SK-N-SH (cell line): ENCODE data around the gene ZNF622. TPM values are rescaled to one million over a fixed set of nuclear protein-coding genes. Genes with fewer than 3 reads are reported as not detected.

Source experiments
- CTCF ChIA-PET: fragments of 300-600, 350-600 bp; formaldehyde crosslinking; extraction: SDS; loops from one replicate; lab custom pipeline; 2021; lab: Yijun Ruan, JAX
- POLR2A ChIA-PET: fragments of 350-600 bp; sonication (Branson Sonifier 250); formaldehyde crosslinking; extraction: SDS; loops from one replicate; lab custom pipeline; 2020; ENCODE audit warnings: antibody characterized with exemption, inconsistent platforms; lab: Yijun Ruan, JAX
- DNase-seq: peaks from one replicate; pipeline ENCODE4 v3.0.0; 2012
- H2AFZ ChIP-seq: fragments of 200-600 bp; sonication (generic); 2 replicates; pipeline ENCODE4 v1.8.1; 2016; ENCODE audit warnings: antibody characterized with exemption, mild to moderate bottlenecking, low read depth
- H3F3A ChIP-seq: fragments of 200-600 bp; sonication (generic); replicated peaks from 2 replicates; pipeline ENCODE3; 2016; ENCODE audit warnings: antibody characterized with exemption, mild to moderate bottlenecking; ENCODE audit not compliant: insufficient read depth
- H3K27ac ChIP-seq, 2 experiments: fragments of 200-500 bp in 1 of 2; fragments of 200-600 bp in 1 of 2; sonication (Bioruptor generic) in 1 of 2; sonication (generic), shearing (Covaris generic) in 1 of 2; 2 replicates each; pipeline versions ENCODE4 v1.5.1 to v1.6.1; 2014 to 2016; ENCODE audit warnings: low read depth in 2 of 2, inconsistent platforms in 1 of 2, low read length in 1 of 2, mild to moderate bottlenecking in 1 of 2, mixed read lengths in 1 of 2
- H3K27me3 ChIP-seq: fragments of 200-600 bp; sonication (generic), shearing (Covaris generic); 2 replicates; pipeline ENCODE4 v1.6.1; 2016; ENCODE audit warnings: mixed run types; ENCODE audit not compliant: insufficient read depth
- H3K36me3 ChIP-seq, 2 experiments: fragments of 200-500 bp in 1 of 2; fragments of 200-600 bp in 1 of 2; sonication (Bioruptor generic) in 1 of 2; sonication (generic) in 1 of 2; replicated peaks in 1 of 2; 2 replicates each; pipeline versions ENCODE3 to v1.5.1; 2014 to 2016; ENCODE audit warnings: low read length in 1 of 2, mild to moderate bottlenecking in 1 of 2; ENCODE audit not compliant: insufficient read depth in 2 of 2, control insufficient read depth in 1 of 2
- H3K4me1 ChIP-seq, 2 experiments: fragments of 200-500 bp in 1 of 2; fragments of 200-600 bp in 1 of 2; sonication (Bioruptor generic) in 1 of 2; sonication (generic), shearing (Covaris generic) in 1 of 2; 2 replicates each; pipeline versions ENCODE4 v1.5.1 to v1.6.1; 2014 to 2016; ENCODE audit warnings: low read depth in 1 of 2, low read length in 1 of 2, mixed run types in 1 of 2; ENCODE audit not compliant: insufficient read depth in 2 of 2, control insufficient read depth in 1 of 2
- H3K4me2 ChIP-seq: fragments of 200-600 bp; sonication (generic), shearing (Covaris generic); 2 replicates; pipeline ENCODE4 v1.6.1; 2017; ENCODE audit warnings: mixed run types
- H3K4me3 ChIP-seq, 2 experiments: fragments of 200-500 bp in 1 of 2; fragments of 200-600 bp in 1 of 2; sonication (Bioruptor generic) in 1 of 2; sonication (generic), shearing (Covaris generic) in 1 of 2; 2 replicates each; pipeline versions ENCODE4 v1.5.1 to v1.8.1; 2014 to 2016; ENCODE audit warnings: low read depth in 2 of 2, inconsistent platforms in 1 of 2, low read length in 1 of 2, mild to moderate bottlenecking in 1 of 2, mixed read lengths in 1 of 2, moderate library complexity in 1 of 2
- H3K79me2 ChIP-seq: fragments of 200-600 bp; sonication (generic); 2 replicates; pipeline ENCODE4 v1.8.1; 2017; ENCODE audit warnings: mild to moderate bottlenecking; ENCODE audit not compliant: insufficient read depth
- H3K9ac ChIP-seq: fragments of 200-600 bp; sonication (generic); 2 replicates; pipeline ENCODE4 v1.6.1; 2017; ENCODE audit warnings: mixed run types
- H3K9me2 ChIP-seq: fragments of 200-600 bp; sonication (generic); 2 replicates; pipeline ENCODE4 v1.6.1; 2017; ENCODE audit warnings: mixed run types
- H3K9me3 ChIP-seq: fragments of 200-600 bp; sonication (generic); 2 replicates; pipeline ENCODE4 v1.6.1; 2017; ENCODE audit warnings: mixed run types, mild to moderate bottlenecking, moderate library complexity
- H4K20me1 ChIP-seq: fragments of 200-600 bp; sonication (generic); 2 replicates; pipeline ENCODE4 v1.6.1; 2017; ENCODE audit warnings: mild to moderate bottlenecking, mixed run types; ENCODE audit not compliant: insufficient read depth
- ELF1 ChIP-seq: IDR thresholded peaks from 2 replicates; pipeline ENCODE4 v1.4.0; 2012
- EP300 ChIP-seq, 2 experiments: IDR thresholded peaks; 2 replicates each; pipeline versions ENCODE4 v1.4.0 to v1.6.1; 2012; ENCODE audit warnings: borderline replicate concordance in 1 of 2, low read depth in 1 of 2, low read length in 1 of 2
- EZH2phosphoT487 ChIP-seq: fragments of 200-600 bp; sonication (generic); IDR thresholded peaks from 2 replicates; pipeline ENCODE4 v1.6.1; 2017; ENCODE audit warnings: low read depth, mixed run types, mild to moderate bottlenecking, antibody characterized with exemption, moderate library complexity, borderline replicate concordance
- FOSL2 ChIP-seq: IDR thresholded peaks from 2 replicates; pipeline ENCODE4 v1.4.0; 2012; ENCODE audit warnings: low read depth, mild to moderate bottlenecking, moderate library complexity, borderline replicate concordance
- FOXM1 ChIP-seq: IDR thresholded peaks from 2 replicates; pipeline ENCODE4 v1.4.0; 2012; ENCODE audit warnings: low read depth, mild to moderate bottlenecking
- JUND ChIP-seq: IDR thresholded peaks from 2 replicates; pipeline ENCODE4 v1.4.0; 2012
- MAX ChIP-seq: IDR thresholded peaks from 2 replicates; pipeline ENCODE4 v1.4.0; 2012; ENCODE audit warnings: low read depth
- MEF2A ChIP-seq: IDR thresholded peaks from 2 replicates; pipeline ENCODE4 v1.4.0; 2012; ENCODE audit warnings: low read depth, borderline replicate concordance
- NFIC ChIP-seq: IDR thresholded peaks from 2 replicates; pipeline ENCODE4 v1.4.0; 2012; ENCODE audit warnings: borderline replicate concordance
- NRF1 ChIP-seq: IDR thresholded peaks from 2 replicates; pipeline ENCODE4 v1.6.1; 2012; ENCODE audit warnings: low read depth, mild to moderate bottlenecking, low read length
- PBX3 ChIP-seq: IDR thresholded peaks from 2 replicates; pipeline ENCODE4; 2012
- SMC3 ChIP-seq: IDR thresholded peaks from 2 replicates; pipeline ENCODE4 v1.6.1; 2012; ENCODE audit warnings: low read depth, low read length, improper control_type of control experiment
- TAF1 ChIP-seq: IDR thresholded peaks from 2 replicates; pipeline ENCODE4 v1.6.1; 2012; ENCODE audit warnings: low read depth, mild to moderate bottlenecking, low read length, moderate library complexity, borderline replicate concordance
- TCF12 ChIP-seq: IDR thresholded peaks from 2 replicates; pipeline ENCODE4 v1.4.0; 2012
- WGBS: methylation state at CpG from one replicate; pipeline ENCODE4 v1.1.6; 2017; ENCODE audit warnings: low lambda C conversion rate; 5-methylcytosine and 5-hydroxymethylcytosine counted together
- polyA plus RNA-seq, 3 experiments: library from polyadenylated mRNA; depleted of rRNA; stranded (reverse); fragments of >200 nt; gene quantifications; 2 replicates each; pipeline ENCODE4 v1.2.3, GENCODE V29; 2012

ZNF622 gene
- polyA plus RNA-seq, 1 of the 3 experiments (the other 2 are of a cell fraction): 20.0 TPM

GRCh38 chr5:16467363-16468219 is 2.0 kb upstream of the ZNF622 start:
- peaks cover 83% of the 10 kb centered on the region for H3K79me2 ChIP-seq
- H3F3A ChIP-seq: peaks cover 13% of the 10 kb centered on the region
- H3K27ac ChIP-seq: peak overlapping the region in 1 of 2 experiments; percentile 77; a peak in 2 of 4 replicates
- no peaks in the 10 kb centered on the region for H3K27me3 ChIP-seq
- H3K9ac ChIP-seq: no peak overlapping the region
- WGBS: 61% methylated on average over 3 of the region's 3 CpGs
- peak overlapping the region; percentile 43; the same call in 1 of the 2 replicates for H2AFZ ChIP-seq
- peaks cover 14 to 19% of the 10 kb centered on the region in 2 experiments; a peak in 3 of 4 replicates for H3K4me1 ChIP-seq
- H3K9me3 ChIP-seq: no peaks in the 10 kb centered on the region
- H3K4me2 ChIP-seq: peak overlapping the region; percentile 94
- CTCF ChIA-PET: interaction anchor here (0.9 to 1.1 kb wide), 4 partner anchors 10 to 307 kb away, joined by 3 to 5 read pairs (median 4); no protein-coding TSS in a partner anchor
- peaks cover 16 to 20% of the 10 kb centered on the region in 2 experiments for H3K36me3 ChIP-seq
- TF ChIP-seq TCF12: peak; percentile 15; the same call in 1 of the 2 replicates
- TF ChIP-seq PBX3: no peak
- TF ChIP-seq NFIC: peak; percentile 46
- no peak for TF ChIP-seq ELF1
- TF ChIP-seq FOXM1: no peak
- no peak for TF ChIP-seq TAF1
- TF ChIP-seq MEF2A: no peak
- peak in 1 of 2 experiments; percentile 11; a peak in 1 of 4 replicates for TF ChIP-seq EP300 (IDR thresholded peaks at IDR 0.05; ENCODE audit: borderline replicate concordance in 1 of 2, low read depth in 1 of 2, low read length in 1 of 2)
- no peak for TF ChIP-seq JUND
- TF ChIP-seq NRF1: no peak
- TF ChIP-seq SMC3: no peak
- TF ChIP-seq MAX: no peak
- TF ChIP-seq EZH2phosphoT487: no peak
- TF ChIP-seq FOSL2: peak; percentile 67; the same call in 1 of the 2 replicates
- TF ChIP-seq, all 33 proteins: peak for 4
- DNase-seq: no peak
- no peaks in the 10 kb centered on the region for H3K9me2 ChIP-seq
- H4K20me1 ChIP-seq: peaks cover 16% of the 10 kb centered on the region
- POLR2A ChIA-PET: no interaction called here
- peak overlapping the region; percentile 79 to 83; a peak in 3 of 4 replicates for H3K4me3 ChIP-seq
